Brain microvascular endothelial cell (primary cell): ENCODE results near the gene TMEM108.
A peak's percentile ranks its signal among the peaks of the same experiment; 100 is the strongest.

Source experiments
- DNase-seq: peaks from one replicate; pipeline ENCODE4 v3.0.0-alpha.2; 2020
- H3K27ac ChIP-seq: fragments of 250-450 bp; sonication (Bioruptor Pico); 2 replicates; pipeline ENCODE4 v1.5.1; 2020; ENCODE audit warnings: mild to moderate bottlenecking, moderate library complexity
- H3K27me3 ChIP-seq: fragments of 250-450 bp; sonication (Bioruptor Pico); replicated peaks from 2 replicates; pipeline ENCODE4 v1.5.1; 2020; ENCODE audit warnings: mild to moderate bottlenecking
- H3K36me3 ChIP-seq: fragments of 250-450 bp; sonication (Bioruptor Pico); replicated peaks from 2 replicates; pipeline ENCODE4 v1.5.1; 2020; ENCODE audit warnings: mild to moderate bottlenecking
- H3K4me3 ChIP-seq: 2 replicates; pipeline ENCODE4 v1.5.1; 2011; ENCODE audit warnings: low read depth, mild to moderate bottlenecking, control low read depth, low read length, moderate library complexity
- in situ Hi-C: cut with HindIII; loops from 2 replicates; pipeline ENCODE4 v1.10.0; 2017; ENCODE audit warnings: low sequenced_read_pairs, low pct_ligation_motif_present
- TF ChIP-seq, protein P1 (sequence below): IDR thresholded peaks from 2 replicates; pipeline ENCODE4 v1.5.1; 2011; ENCODE audit warnings: low read depth, mild to moderate bottlenecking, moderate library complexity, low read length, control low read depth, inconsistent platforms; ENCODE audit errors: missing control alignments

TMEM108 gene

DNA sequence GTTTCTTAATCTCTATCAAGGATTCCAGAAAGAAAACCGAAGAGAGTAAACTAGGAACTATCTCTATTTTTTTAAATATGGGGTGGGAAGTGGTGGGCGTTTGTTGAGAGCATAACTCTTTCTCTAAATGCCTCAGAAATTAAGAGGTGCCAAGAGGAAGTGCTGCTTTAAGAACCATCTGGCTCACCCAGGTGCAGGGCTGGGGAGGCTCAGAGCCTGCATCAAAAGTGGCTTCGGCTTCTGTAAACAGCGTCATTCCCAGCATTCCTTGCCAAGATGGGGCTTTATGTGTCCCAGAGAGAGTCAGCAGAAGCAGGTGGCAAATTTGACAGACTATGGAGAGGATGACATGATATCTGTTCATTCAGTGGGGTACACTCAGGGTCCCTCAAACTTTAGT lies 238.4 kb downstream of the TMEM108 start:
- no peak for DNase-seq
- TF ChIP-seq, protein P1, sequence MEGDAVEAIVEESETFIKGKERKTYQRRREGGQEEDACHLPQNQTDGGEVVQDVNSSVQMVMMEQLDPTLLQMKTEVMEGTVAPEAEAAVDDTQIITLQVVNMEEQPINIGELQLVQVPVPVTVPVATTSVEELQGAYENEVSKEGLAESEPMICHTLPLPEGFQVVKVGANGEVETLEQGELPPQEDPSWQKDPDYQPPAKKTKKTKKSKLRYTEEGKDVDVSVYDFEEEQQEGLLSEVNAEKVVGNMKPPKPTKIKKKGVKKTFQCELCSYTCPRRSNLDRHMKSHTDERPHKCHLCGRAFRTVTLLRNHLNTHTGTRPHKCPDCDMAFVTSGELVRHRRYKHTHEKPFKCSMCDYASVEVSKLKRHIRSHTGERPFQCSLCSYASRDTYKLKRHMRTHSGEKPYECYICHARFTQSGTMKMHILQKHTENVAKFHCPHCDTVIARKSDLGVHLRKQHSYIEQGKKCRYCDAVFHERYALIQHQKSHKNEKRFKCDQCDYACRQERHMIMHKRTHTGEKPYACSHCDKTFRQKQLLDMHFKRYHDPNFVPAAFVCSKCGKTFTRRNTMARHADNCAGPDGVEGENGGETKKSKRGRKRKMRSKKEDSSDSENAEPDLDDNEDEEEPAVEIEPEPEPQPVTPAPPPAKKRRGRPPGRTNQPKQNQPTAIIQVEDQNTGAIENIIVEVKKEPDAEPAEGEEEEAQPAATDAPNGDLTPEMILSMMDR = no peak
- no peak overlapping the region for H3K27ac ChIP-seq
- in situ Hi-C loops = no loop called here
- no peaks in the 10 kb centered on the region for H3K27me3 ChIP-seq
- H3K4me3 ChIP-seq = no peak overlapping the region
- H3K36me3 ChIP-seq = no peaks in the 10 kb centered on the region

DNA sequence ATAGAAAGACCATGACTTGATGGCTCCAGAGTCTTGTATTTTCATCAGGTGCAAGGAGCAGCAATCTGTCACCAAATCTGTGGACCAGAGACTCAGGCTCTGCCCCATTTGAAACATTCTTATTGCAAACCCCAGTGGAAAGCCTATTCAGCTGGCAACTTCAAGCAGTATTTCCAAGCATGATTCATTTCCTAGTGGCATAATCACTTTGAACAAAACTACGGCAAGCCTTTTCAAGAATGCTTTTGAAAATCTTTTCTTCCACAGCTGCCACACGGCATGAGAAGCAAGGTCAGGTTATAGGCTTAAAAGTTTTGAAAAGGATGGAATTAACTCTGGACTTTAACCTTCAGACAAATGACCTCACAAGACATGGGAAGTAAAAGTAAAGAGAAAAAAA lies 239.6 kb downstream of the TMEM108 start:
- no peaks in the 10 kb centered on the region for H3K27me3 ChIP-seq
- H3K36me3 ChIP-seq = no peaks in the 10 kb centered on the region
- TF ChIP-seq, protein P1 = no peak
- H3K27ac ChIP-seq = no peak overlapping the region
- peak; percentile 19 for DNase-seq
- in situ Hi-C loops = no loop called here
- no peak overlapping the region for H3K4me3 ChIP-seq

DNA sequence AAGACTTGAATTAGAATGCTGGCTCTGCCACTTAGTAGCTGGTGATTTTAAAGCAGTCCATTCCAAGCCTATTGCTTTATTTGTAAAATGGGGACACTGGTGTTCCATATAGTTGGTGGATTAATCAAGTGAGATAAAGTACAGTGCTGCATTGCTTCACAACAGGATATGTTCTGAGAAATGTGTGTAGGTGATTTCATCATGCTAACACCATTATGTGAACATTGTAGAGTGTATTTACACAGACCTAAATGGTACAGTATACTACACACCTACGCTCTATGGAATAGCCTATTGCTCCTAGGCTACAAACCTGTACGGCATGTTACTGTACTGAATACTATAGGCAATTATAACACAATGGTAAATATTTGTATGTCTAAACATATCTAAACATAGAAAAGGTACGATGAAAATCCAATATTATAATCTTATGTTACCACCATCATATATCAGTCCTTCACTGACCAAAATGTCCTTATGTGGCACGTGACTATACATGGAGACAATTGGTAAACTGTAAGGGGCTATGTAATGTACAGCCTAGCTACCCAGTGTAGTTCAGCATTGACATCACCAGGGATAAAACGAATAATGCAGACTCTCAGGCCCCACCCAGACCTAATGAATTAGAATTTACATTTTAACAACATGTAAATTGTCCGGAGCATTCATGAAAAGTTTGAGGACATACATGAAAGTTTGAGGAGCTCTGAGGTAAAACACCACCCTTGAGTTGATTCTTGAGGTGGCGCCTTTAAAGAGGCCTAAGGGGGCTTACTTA lies 240.3 kb downstream of the TMEM108 start:
- Histone ChIP-seq H3K27ac (no peak overlapping the region), H3K4me3 (no peak overlapping the region), H3K27me3 (no peaks in the 10 kb centered on the region), H3K36me3 (no peaks in the 10 kb centered on the region)
- in situ Hi-C loops = no loop called here
- DNase-seq = no peak
- TF ChIP-seq, protein P1 = no peak

DNA sequence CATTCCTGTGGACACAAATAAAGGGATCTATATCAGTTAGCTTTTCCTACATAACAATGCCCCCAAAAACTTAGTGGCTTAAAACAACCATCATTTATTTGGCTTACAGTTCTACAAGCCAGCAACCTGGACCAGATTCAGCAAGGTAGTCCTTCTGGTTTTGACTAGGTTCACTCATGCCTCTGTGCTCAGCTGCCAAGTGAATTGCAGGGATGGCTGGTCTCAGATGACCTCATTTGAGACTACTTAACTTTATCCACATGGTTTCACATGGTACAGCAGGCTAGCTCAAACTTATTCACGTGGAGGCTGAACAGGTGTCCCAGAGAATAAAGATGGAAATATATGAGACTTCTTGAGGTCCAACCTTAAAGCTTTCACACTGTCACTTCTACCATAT lies 242.4 kb downstream of the TMEM108 start:
- no peak overlapping the region for H3K27ac ChIP-seq
- TF ChIP-seq, protein P1 = no peak
- no peak for DNase-seq
- in situ Hi-C loops = no loop called here
- H3K36me3 ChIP-seq = no peaks in the 10 kb centered on the region
- no peak overlapping the region for H3K4me3 ChIP-seq
- H3K27me3 ChIP-seq = no peaks in the 10 kb centered on the region

DNA sequence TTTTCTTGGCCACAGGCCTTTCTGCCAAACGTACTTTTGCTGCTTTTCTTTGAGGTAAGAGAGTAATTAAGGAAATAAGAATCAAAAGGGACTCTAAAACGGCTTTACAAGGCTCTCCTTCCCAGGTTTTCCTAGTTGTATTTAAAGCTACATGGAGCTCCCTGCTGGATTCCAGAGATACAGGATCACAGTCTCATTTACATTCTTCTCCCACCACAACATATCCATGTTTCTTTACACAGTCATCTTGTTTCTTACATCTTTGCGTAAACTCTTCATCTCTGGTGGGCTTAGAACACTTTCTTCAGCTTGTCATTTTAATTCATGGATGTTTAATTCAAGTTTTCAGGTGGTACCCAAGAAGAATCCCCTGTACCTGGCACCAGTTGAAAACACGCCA lies 244.0 kb downstream of the TMEM108 start:
- no peaks in the 10 kb centered on the region for H3K36me3 ChIP-seq
- H3K4me3 ChIP-seq = no peak overlapping the region
- TF ChIP-seq, protein P1 = no peak
- in situ Hi-C loops = no loop called here
- H3K27me3 ChIP-seq = no peaks in the 10 kb centered on the region
- no peak overlapping the region for H3K27ac ChIP-seq
- DNase-seq = peak; percentile 16
